SK-N-MC (cell line): ENCODE results near the gene RBM10.

Source experiments
- EZH2 ChIP-seq: fragments of 200-600 bp; sonication (generic); IDR thresholded peaks from one replicate; pipeline ENCODE4 v1.6.1; 2017; ENCODE audit warnings: antibody characterized with exemption
- FOXP2 ChIP-seq: optimal IDR thresholded peaks from 2 replicates; pipeline ENCODE3; 2011; ENCODE audit warnings: mild to moderate bottlenecking, moderate library complexity; ENCODE audit not compliant: insufficient read depth; ENCODE audit errors: extremely low read length, control extremely low read depth
- POLR2AphosphoS5 ChIP-seq: IDR thresholded peaks from 2 replicates; pipeline ENCODE4 v1.6.1; 2012; ENCODE audit warnings: mild to moderate bottlenecking, low read depth, low read length, borderline replicate concordance

DNA sequence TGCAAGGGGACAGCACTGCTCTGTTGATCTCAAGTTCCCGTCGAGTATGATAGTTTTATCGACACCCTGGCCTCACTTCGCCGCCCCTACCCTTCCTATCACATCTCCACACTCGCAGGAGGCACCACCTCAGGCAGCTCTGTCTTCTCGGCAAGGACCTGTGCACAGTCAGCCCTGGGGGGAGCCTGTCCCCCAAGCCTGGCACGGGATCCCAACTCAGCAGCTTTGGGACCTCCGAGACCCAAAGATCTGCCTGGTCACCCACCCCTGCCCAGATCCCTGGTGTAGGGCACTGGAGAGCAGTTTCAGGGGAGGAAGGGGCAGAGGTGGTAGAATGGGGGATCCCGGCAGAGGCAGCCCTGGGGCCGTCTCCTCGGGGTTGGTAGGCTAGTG is 30.6 kb downstream of the RBM10 start:
- TF ChIP-seq FOXP2: no peak
- TF ChIP-seq EZH2: no peak
- no peak for TF ChIP-seq POLR2AphosphoS5
